Heart left ventricle (tissue), 16 donors: Measurements from ENCODE around the gene TMEM139. TPM values are rescaled to one million over a fixed set of nuclear protein-coding genes. Genes with fewer than 3 reads are reported as not detected.

Experiments used
- ATAC-seq, 4 donors: fragments of 200-7000 bp; cut with Tn5 transposase; one replicate each; pipeline ENCODE4 v1.9.1; 2020 to 2022; ENCODE audit warnings: moderate library complexity in 4 of 4, mild to moderate bottlenecking in 3 of 4, moderate number of reproducible peaks in 1 of 4
- DNase-seq, 5 donors: peaks; one replicate each; pipeline ENCODE4 v3.0.0-alpha.2; 2020
- H3K27ac ChIP-seq, 12 donors: fragments of 200-600 bp; sonication (generic) in 4 of 12; one replicate each; pipeline versions ENCODE4 v1.5.0 to v1.8.0; 2016 to 2022; ENCODE audit warnings: mild to moderate bottlenecking in 2 of 12
- H3K27me3 ChIP-seq, 9 donors: fragments of 200-600 bp; sonication (generic) in 2 of 9; one replicate each; pipeline versions ENCODE4 v1.5.1 to v1.8.0; 2016 to 2022; ENCODE audit warnings: mild to moderate bottlenecking in 3 of 9
- H3K36me3 ChIP-seq, 9 donors: fragments of 200-600 bp; sonication (generic) in 2 of 9; one replicate each; pipeline versions ENCODE4 v1.5.0 to v1.8.0; 2018 to 2022; ENCODE audit warnings: mild to moderate bottlenecking in 2 of 9
- H3K4me1 ChIP-seq, 12 donors: fragments of 200-600 bp; sonication (generic) in 4 of 12; one replicate each; pipeline versions ENCODE4 v1.5.0 to v1.8.0; 2016 to 2022; ENCODE audit warnings: mild to moderate bottlenecking in 3 of 12
- H3K4me3 ChIP-seq, 12 donors: fragments of 200-600 bp; sonication (generic) in 4 of 12; one replicate each; pipeline versions ENCODE4 v1.5.0 to v1.8.0; 2017 to 2022; ENCODE audit warnings: mild to moderate bottlenecking in 9 of 12, moderate library complexity in 4 of 12
- H3K9me3 ChIP-seq, 12 donors: fragments of 200-600 bp; sonication (generic) in 4 of 12; one replicate each; pipeline versions ENCODE4 v1.5.0 to v1.8.0; 2016 to 2022; ENCODE audit warnings: mild to moderate bottlenecking in 1 of 12
- CTCF ChIP-seq, 12 donors: fragments of 200-600 bp; sonication (generic) in 4 of 12; IDR thresholded peaks; one replicate each; pipeline versions ENCODE4 v1.5.0 to v1.8.0; 2018 to 2022; ENCODE audit warnings: antibody characterized with exemption in 12 of 12, mild to moderate bottlenecking in 5 of 12
- POLR2A ChIP-seq, 2 donors: fragments of 450-650 bp; IDR thresholded peaks; one replicate each; pipeline ENCODE4 v1.6.1; 2017; ENCODE audit warnings: antibody characterized with exemption in 2 of 2, mild to moderate bottlenecking in 2 of 2, moderate library complexity in 2 of 2
- WGBS, 4 donors: extraction: QIAGEN DNeasy Blood & Tissue Kit in 2 of 4; methylation state at CpG; one replicate each; pipeline versions ENCODE4 v1.1.5 to v1.1.7; 2013 to 2018; 5-methylcytosine and 5-hydroxymethylcytosine counted together
- intact Hi-C, 10 donors: fragments of 100-400 bp; cut with DNase I; formaldehyde crosslinking; loops; one replicate each; pipeline versions ENCODE4 v1.11.1 to v1.14.2; 2022
- polyA plus RNA-seq, 2 donors: library from polyadenylated mRNA; stranded (reverse); fragments of 200-250 nt; gene quantifications; one replicate each; pipeline ENCODE4 v1.2.3, GENCODE V29; 2013
- total RNA-seq, 9 donors: library from RNA; depleted of rRNA in 2 of 9; stranded (reverse); fragments of >200 nt in 2 of 9; fragmentation: NEBNext Ultra II Directional in 3 of 9; extraction: Animal tissue kit (Norgen Biotek cat#: 25700) in 3 of 9; gene quantifications; one replicate each; pipeline versions ENCODE4 v1.1.0 to v1.2.4, GENCODE V29; 2016 to 2023
- donor health status: ischemic (EF 13 %, LVEDD 7.1; RV severe dilation, severe dysfunction).
- donor health status: healthy with polysubstance abuse.
- donor health status: DM: no; HTN: yes; CAD: no.
- donor health status: DM: no; HTN: no; CAD: no.
- donor health status: ischemic (EF 25% LVEDD 6.9; RV normal size, moderate dysfunction).
- donor health status: ischemic (EF 25% LVEDD 5.7; RV mildly dilated, moderate dysfunction).
- donor health status: healthy.
- donor health status: DM: yes; HTN: yes; CAD: no.
- donor health status: ischemic (EF 35%, LVEDD 5.7; RV mildly dilated, moderate dysfunction).
- donor health status: nonischemic (EF 11% LVEDD 7.7; RV severe dilation, severe dysfunction).
- donor health status: DM: yes; HTN: yes; CAD: no.
- donor health status: PGD.
- donor health status: ischemic (EF 29% LVEDD 5.4; RV normal size, mild dysfunction).
- donor health status: nonischemic (EF 23%, LVEDD 6.1; RV moderate dilation, normal function).

TMEM139 gene
- total and polyA plus RNA-seq, 11 donors: 4.1 to 23.5 (median 12.1) TPM

DNA sequence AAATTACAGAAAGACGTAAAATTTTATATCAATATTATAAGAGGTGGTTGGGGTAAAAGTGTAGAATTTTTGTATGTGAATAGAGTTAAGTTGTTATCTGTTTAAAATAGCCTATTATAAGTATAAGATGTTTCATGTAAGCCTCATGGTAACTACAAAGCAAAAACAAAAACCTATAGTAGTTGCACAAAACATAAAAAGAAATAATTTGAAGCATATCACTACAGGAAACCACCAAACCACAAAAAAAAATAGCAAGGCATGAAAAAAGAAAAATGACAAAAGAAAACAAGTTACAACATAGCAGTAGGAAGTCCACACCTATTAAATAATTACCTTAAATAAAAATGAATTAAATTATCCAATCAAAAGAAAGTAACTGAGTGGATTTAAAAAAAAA is 33.9 kb upstream of the TMEM139 start:
- peaks cover 0 to 37% (median 0%) of the 10 kb centered on the region in 12 donors for H3K4me1 ChIP-seq
- peak overlapping the region in 1 of 12 donors; percentile 35 for H3K27ac ChIP-seq
- H3K4me3 ChIP-seq: no peak overlapping the region
- intact Hi-C loops: no loop called here
- H3K36me3 ChIP-seq: no peaks in the 10 kb centered on the region
- DNase-seq (no peak), ATAC-seq (no peak)
- H3K27me3 ChIP-seq: no peaks in the 10 kb centered on the region
- peaks cover 0 to 11% (median 0%) of the 10 kb centered on the region in 12 donors for H3K9me3 ChIP-seq
- WGBS, 4 donors: 92 to 99% (median 95%) methylated on average over 1 of the region's 1 CpG
- TF ChIP-seq CTCF (IDR thresholded peaks at IDR 0.05) (no peak), POLR2A (IDR thresholded peaks at IDR 0.05) (no peak)

- Histone ChIP-seq H3K4me3 (no peak overlapping the region), H3K27ac (peak overlapping the region in 1 of 12 donors; percentile 6), H3K9me3 (peaks cover 0 to 11% (median 0%) of the 10 kb centered on the region in 12 donors), H3K4me1 (peaks cover 0 to 35% (median 0%) of the 10 kb centered on the region in 12 donors), H3K27me3 (no peaks in the 10 kb centered on the region), H3K36me3 (no peaks in the 10 kb centered on the region)
- ATAC-seq (no peak), DNase-seq (no peak)
- 78 to 89% (median 84%) methylated on average over 2 of the region's 2 CpGs for WGBS, 4 donors
- TF ChIP-seq POLR2A (IDR thresholded peaks at IDR 0.05): no peak
- no peak for TF ChIP-seq CTCF (IDR thresholded peaks at IDR 0.05)
- intact Hi-C loops: no loop called here
These were observed 32.8 kb upstream of the TMEM139 start for GRCh38 chr7:143252006-143252405.

GRCh38 chr7:143255564-143255963 is 29.2 kb upstream of the TMEM139 start:
- Histone ChIP-seq H3K36me3 (no peaks in the 10 kb centered on the region), H3K9me3 (no peaks in the 10 kb centered on the region), H3K27ac (no peak overlapping the region), H3K4me3 (no peak overlapping the region), H3K4me1 (peaks cover 0 to 12% (median 0%) of the 10 kb centered on the region in 12 donors), H3K27me3 (no peaks in the 10 kb centered on the region)
- 73 to 85% (median 80%) methylated on average over 3 of the region's 3 CpGs for WGBS, 4 donors
- TF ChIP-seq POLR2A (IDR thresholded peaks at IDR 0.05) (no peak), CTCF (IDR thresholded peaks at IDR 0.05) (no peak)
- no peak for ATAC-seq
- intact Hi-C loops: loop anchor here in 1 of 10 donors (5.0 kb wide), 1 partner anchor 42 kb away; no protein-coding TSS in a partner anchor
- no peak for DNase-seq

- ATAC-seq (no peak), DNase-seq (no peak)
- Histone ChIP-seq H3K27me3 (no peaks in the 10 kb centered on the region), H3K4me1 (peaks cover 0 to 9% (median 0%) of the 10 kb centered on the region in 12 donors), H3K36me3 (no peaks in the 10 kb centered on the region), H3K4me3 (no peak overlapping the region), H3K27ac (no peak overlapping the region), H3K9me3 (no peaks in the 10 kb centered on the region)
- intact Hi-C loops: loop anchor here in 1 of 10 donors (5.0 kb wide), 1 partner anchor 41 kb away; no protein-coding TSS in a partner anchor
- 77 to 82% (median 81%) methylated on average over 3 of the region's 3 CpGs for WGBS, 4 donors
- TF ChIP-seq POLR2A (IDR thresholded peaks at IDR 0.05): no peak
- TF ChIP-seq CTCF (IDR thresholded peaks at IDR 0.05): no peak
These were observed 28.4 kb upstream of the TMEM139 start for GRCh38 chr7:143256325-143256724.
